ENCODE results near the gene EGF.
"Not testable (repeated sequence)": the region's sequence is repeated elsewhere in the genome, so short reads cannot be mapped to it uniquely, and the experiment has no call there.

Gene EGF

GRCh38 chr4:109943745-109944144, 31.1 kb downstream of the EGF start:
- TF ChIP-seq CTCF (IDR thresholded peaks at IDR 0.05; ENCODE audit: low read depth, low read length, missing control alignments): no peak
- H3K4me3 ChIP-seq (ENCODE audit: low read depth, low read length): no peak overlapping the region
- in situ Hi-C loops (cut with HindIII; ENCODE audit: low sequenced_read_pairs): no loop called here
- no peak for DNase-seq (ENCODE audit: low read depth)

GRCh38 chr4:109944591-109944990, 31.9 kb downstream of the EGF start:
- no peak for TF ChIP-seq CTCF (IDR thresholded peaks at IDR 0.05; ENCODE audit: low read depth, low read length, missing control alignments)
- in situ Hi-C loops (cut with HindIII; ENCODE audit: low sequenced_read_pairs): no loop called here
- no peak for DNase-seq (ENCODE audit: low read depth)
- H3K4me3 ChIP-seq (ENCODE audit: low read depth, low read length): no peak overlapping the region

- no peak overlapping the region for H3K4me3 ChIP-seq (ENCODE audit: low read depth, low read length)
- no peak for TF ChIP-seq CTCF (IDR thresholded peaks at IDR 0.05; ENCODE audit: low read depth, low read length, missing control alignments)
- in situ Hi-C loops (cut with HindIII; ENCODE audit: low sequenced_read_pairs): no loop called here
- no peak for DNase-seq (ENCODE audit: low read depth)
Observed at GRCh38 chr4:109945056-109945455, 32.4 kb downstream of the EGF start.

DNA sequence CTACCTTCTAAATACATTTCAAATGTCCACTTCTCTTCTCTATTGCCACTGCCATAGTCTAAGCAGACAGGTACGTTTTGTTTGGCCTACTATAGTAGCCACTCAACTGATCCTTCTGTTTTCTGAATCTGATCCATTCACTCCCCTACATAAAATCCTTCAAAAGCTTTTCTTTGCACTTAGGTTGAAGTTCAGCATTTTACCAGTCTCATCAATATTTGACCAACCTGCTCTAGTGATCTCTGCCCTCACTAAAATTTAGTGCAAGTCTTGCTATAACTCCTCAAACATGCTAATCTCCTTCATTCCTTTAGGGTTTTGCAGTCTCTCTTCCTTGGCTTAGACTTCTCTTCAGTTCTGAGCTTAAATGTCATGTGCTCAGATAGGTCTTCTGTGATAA, 33.4 kb downstream of the EGF start:
- no peak for TF ChIP-seq CTCF (IDR thresholded peaks at IDR 0.05; ENCODE audit: low read depth, low read length, missing control alignments)
- in situ Hi-C loops (cut with HindIII; ENCODE audit: low sequenced_read_pairs): no loop called here
- no peak for DNase-seq (ENCODE audit: low read depth)
- H3K4me3 ChIP-seq (ENCODE audit: low read depth, low read length): no peak overlapping the region

DNA sequence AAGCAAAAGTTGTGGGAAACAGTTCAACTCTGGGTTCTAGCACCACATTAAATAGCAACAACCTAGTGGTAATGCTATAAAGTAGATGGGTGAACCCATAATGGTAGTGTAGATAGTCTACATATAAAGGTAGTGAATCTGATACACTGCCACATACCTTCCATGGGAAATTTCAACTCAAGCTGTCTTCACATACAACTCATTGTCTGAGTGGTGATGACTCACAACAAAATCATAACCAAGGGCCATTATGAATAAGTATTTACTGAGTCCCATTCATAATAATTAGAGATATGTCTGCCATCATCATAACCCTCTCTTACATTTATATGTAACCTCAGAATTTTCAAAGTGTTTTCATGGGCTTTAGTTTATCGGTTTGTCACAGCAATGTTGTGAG, 34.8 kb downstream of the EGF start:
- TF ChIP-seq CTCF (IDR thresholded peaks at IDR 0.05; ENCODE audit: low read depth, low read length, missing control alignments): no peak
- in situ Hi-C loops (cut with HindIII; ENCODE audit: low sequenced_read_pairs): no loop called here
- DNase-seq (ENCODE audit: low read depth): no peak
- H3K4me3 ChIP-seq (ENCODE audit: low read depth, low read length): no peak overlapping the region

GRCh38 chr4:109947918-109948317, 35.2 kb downstream of the EGF start:
- no peak for TF ChIP-seq CTCF (IDR thresholded peaks at IDR 0.05; ENCODE audit: low read depth, low read length, missing control alignments)
- H3K4me3 ChIP-seq (ENCODE audit: low read depth, low read length): no peak overlapping the region
- in situ Hi-C loops (cut with HindIII; ENCODE audit: low sequenced_read_pairs): no loop called here
- DNase-seq (ENCODE audit: low read depth): no peak

DNA sequence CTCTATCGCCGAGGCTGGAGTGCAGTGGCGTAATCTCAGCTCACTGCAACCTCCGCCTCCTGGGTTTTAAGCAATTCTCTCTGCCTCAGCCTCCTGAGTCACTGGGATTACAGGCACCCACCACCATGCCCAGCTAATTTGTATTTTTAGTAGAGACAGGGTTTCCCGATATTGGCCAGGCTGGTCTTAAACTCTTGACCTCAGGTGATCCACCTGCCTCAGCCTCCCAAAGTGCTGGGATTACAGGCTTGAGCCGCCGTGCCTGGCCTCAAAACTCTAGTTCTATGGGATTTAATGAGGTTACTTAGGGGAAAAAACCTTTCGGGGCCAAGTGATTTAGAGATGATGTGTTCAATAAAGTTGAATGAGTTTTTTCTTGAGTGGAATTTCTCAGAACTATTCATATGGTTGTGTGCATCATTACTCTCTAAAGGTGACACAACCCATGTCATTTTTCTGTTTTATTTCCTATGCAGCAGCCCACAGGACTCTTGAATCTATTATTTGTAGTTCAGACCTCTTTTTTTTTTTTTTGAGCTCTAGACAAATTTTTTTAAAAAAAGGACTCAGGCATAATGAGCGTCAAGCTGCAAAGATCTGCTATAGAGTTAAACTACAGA, 36.5 kb downstream of the EGF start:
- DNase-seq (ENCODE audit: low read depth); H3K4me3 ChIP-seq (ENCODE audit: low read depth, low read length); in situ Hi-C loops (cut with HindIII; ENCODE audit: low sequenced_read_pairs): not testable (repeated sequence)
